HG02938 (cell line): ENCODE results near the gene SPANXC.
"Not testable (repeated sequence)": the region's sequence is repeated elsewhere in the genome, so short reads cannot be mapped to it uniquely, and the experiment has no call there.

Experiments used
- ATAC-seq: cut with Tn5 transposase; IDR thresholded peaks from one replicate; pipeline ENCODE4 v1.9.1; 2021; ENCODE audit warnings: mild to moderate bottlenecking, moderate library complexity; ENCODE audit not compliant: unreplicated experiment

SPANXC gene, protein sequence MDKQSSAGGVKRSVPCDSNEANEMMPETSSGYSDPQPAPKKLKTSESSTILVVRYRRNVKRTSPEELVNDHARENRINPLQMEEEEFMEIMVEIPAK

DNA sequence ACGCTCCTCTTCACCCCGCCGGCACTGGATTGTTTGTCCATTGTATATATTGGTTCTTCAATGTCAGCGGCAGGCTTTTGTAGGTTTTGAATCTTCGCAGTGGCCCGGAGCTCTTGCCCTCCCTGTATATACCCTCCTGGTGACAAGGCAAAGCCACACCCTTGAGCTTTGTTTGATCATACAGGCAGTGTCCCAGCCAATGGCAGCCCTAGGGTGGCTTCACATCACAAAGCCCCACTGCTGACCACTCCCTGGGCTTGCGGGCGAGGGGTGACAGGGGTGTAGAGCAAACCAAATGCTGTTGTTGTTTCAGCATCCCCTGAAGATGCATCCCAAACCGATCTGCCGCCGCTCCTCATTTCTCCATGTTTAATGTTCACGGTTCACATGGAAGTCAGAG lies at the start of gene SPANXC:
Gene SPANXC (minus strand): TSS at position 101 of the 400 bp plus-strand sequence. CDS start 60 bp downstream, at position 41.
- ATAC-seq = not testable (repeated sequence)

DNA sequence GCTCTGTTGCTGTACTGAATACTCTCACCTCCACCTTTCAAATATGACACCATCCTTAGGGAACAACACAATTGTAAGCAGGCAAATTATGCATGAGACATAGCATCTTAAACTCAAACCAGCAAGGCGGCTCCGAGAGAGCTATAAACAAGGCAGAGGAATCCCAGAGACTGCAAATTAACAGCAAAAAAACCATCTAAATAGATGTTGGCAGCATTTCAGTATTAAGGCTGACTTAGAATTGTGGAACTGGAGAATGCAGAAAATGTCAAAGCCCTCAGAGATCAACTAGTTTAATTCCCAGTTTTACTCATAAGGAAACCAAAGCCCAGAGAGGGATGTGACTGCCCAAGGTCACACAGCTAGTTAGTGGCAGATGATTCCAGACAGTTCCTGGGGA lies 37.2 kb upstream of the SPANXC start:
- ATAC-seq = no peak

- ATAC-seq = no peak
Measured at GRCh38 chrX:141278306-141278705, 36.0 kb upstream of the SPANXC start.

GRCh38 chrX:141258080-141258479 lies 15.8 kb upstream of the SPANXC start:
- no peak for ATAC-seq

DNA sequence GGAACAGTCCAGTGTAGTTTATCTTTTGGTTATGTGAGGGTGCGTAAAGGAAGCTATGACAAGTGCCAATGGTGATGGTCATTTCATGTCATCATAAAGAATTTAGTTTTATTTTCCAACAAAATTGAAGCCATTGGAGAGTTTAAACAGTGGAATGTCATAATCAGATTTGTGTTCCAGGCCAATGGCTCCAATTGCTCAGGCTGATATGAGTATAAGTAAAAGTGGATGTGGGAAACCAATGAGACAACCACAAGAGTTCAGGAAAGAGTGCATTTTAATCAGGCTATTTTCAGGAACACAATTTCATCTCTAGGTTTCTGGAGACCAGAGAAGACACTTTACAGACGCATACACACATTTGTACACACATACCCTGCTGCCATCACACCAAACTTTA lies 20.7 kb downstream of the SPANXC start:
- no peak for ATAC-seq

DNA sequence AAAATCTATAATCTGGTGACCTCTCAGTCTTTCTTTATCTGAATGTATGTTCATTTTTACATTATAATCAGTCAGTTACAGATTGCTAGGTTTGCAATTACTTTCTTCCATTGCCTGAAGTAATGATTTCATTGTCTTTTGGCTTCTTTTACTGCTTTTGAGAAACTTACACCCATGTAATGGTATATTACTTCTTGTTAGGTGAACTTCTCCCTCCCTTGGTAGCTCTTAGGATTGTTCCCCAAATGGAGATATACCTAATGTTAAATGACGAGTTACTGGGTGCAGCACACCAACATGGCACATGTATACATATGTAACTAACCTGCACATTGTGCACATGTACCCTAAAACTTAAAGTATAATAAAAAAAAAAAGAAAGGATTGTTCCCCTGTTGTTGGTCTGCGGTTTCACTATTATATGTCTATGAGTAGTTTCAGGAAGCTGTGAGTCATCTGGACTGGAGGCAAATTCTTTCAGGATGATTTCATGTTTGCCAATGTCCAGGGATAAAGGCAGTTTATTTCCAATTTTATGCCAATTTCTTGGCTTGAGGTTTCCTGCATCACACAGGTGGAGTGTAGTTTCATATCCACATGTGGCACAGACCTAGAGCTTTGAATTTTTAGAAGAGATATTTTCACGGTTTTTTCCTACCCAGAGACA lies 21.8 kb downstream of the SPANXC start:
- ATAC-seq = no peak

GRCh38 chrX:141214196-141214595 lies 28.1 kb downstream of the SPANXC start:
- no peak for ATAC-seq

DNA sequence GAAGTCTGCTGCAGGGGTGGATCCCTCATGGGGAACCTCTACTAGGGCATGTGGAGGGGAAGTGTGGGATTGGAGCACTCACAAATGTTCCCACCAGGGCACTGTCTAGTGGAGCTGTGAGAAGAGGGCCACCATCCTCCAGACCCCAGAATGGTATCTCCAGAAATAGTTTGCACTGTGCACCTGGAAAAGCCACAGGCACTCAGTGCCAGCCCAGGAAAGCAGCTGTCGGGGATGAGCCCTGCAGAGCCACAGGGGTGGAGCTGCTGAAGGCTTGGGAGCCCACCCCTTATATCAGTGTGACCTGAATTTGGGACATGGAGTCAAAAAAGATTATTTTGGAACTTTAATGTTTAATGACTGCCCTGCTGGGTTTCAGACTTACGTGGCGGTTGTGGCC lies 40.4 kb downstream of the SPANXC start:
- ATAC-seq = no peak
